Measurements from ENCODE around the gene FAM170B. TPM values are rescaled to one million over a fixed set of nuclear protein-coding genes. Genes with fewer than 3 reads are reported as not detected.

Gene FAM170B
- total and polyA plus RNA-seq, 9 of the 15 experiments (the other 6 are each of a cell fraction or from before 2014, with no cell fraction given): 0.11 to 0.21 TPM; not detected in 7

GRCh38 chr10:49174261-49174925 lies 40.6 kb upstream of the FAM170B start (continued):
- TF ChIP-seq HCFC1 (IDR thresholded peaks at IDR 0.05; ENCODE audit: low read depth, low read length) (no peak), NR2C1 (IDR thresholded peaks at IDR 0.05) (no peak; the same call in 1 of the 2 replicates), NR2C1 (tag; IDR thresholded peaks at IDR 0.05) (peak; percentile 67), POU5F1 (IDR thresholded peaks at IDR 0.05; ENCODE audit: borderline replicate concordance, low read depth, low read length, partially characterized antibody) (no peak), ZNF583 (CRISPR knock-in tag; IDR thresholded peaks at IDR 0.05) (no peak), BMI1 (IDR thresholded peaks at IDR 0.05; ENCODE audit: low read length) (no peak), HDAC6 (IDR thresholded peaks at IDR 0.05; ENCODE audit: low read depth, low read length) (no peak), POLR2H (tag; IDR thresholded peaks at IDR 0.05; ENCODE audit: low read depth) (no peak), SMAD4 (CRISPR knock-in tag; conservative IDR thresholded peaks at IDR 0.05) (peak; percentile 85), HMG20A (CRISPR knock-in tag; conservative IDR thresholded peaks at IDR 0.05) (no peak), NFIC (IDR thresholded peaks at IDR 0.05) (peak; percentile 29; the same call in 1 of the 2 replicates), BDP1 (IDR thresholded peaks at IDR 0.05; ENCODE audit: insufficient read depth, insufficient read length) (no peak), ZNF586 (CRISPR knock-in tag; conservative IDR thresholded peaks at IDR 0.05) (no peak), RBBP5 (IDR thresholded peaks at IDR 0.05; ENCODE audit: borderline replicate concordance, insufficient read depth, low read length, poor library complexity, severe bottlenecking) (no peak), PBX2 (CRISPR knock-in tag; IDR thresholded peaks at IDR 0.05; ENCODE audit: low read depth) (no peak), PBX2 (tag; conservative IDR thresholded peaks at IDR 0.05; ENCODE audit: low read depth) (0 out of 2 replicates have a peak, but pooled peaks have one; percentile 5), TCF3 (CRISPR knock-in tag; IDR thresholded peaks at IDR 0.05) (0 out of 2 replicates have a peak, but pooled peaks have one; percentile 11), SMAD3 (CRISPR knock-in tag; conservative IDR thresholded peaks at IDR 0.05) (no peak), RBFOX2 (IDR thresholded peaks at IDR 0.05; ENCODE audit: low read depth, low read length) (no peak; the same call in 1 of the 2 replicates), ZNF609 (CRISPR knock-in tag; IDR thresholded peaks at IDR 0.05; ENCODE audit: borderline replicate concordance) (no peak)
- TF ChIP-seq, protein P1, sequence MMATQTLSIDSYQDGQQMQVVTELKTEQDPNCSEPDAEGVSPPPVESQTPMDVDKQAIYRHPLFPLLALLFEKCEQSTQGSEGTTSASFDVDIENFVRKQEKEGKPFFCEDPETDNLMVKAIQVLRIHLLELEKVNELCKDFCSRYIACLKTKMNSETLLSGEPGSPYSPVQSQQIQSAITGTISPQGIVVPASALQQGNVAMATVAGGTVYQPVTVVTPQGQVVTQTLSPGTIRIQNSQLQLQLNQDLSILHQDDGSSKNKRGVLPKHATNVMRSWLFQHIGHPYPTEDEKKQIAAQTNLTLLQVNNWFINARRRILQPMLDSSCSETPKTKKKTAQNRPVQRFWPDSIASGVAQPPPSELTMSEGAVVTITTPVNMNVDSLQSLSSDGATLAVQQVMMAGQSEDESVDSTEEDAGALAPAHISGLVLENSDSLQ (IDR thresholded peaks at IDR 0.05): no peak

Measured in K562 (cell line).